ENCODE measurements around the gene PCID2.

DNA sequence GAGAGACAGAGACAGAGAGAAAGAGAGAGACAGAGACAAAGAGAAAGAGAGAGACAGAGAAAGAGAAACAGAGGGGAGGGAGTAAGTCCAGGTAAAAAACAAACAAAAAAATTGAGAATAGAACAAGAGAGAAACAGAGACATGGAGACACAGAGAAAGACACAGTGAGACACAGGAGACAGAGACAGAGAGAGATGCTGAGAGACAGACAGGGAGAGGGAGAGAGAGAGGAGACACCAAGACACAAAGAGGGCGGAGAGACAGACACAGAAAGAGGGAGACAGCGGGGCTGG, 55.8 kb downstream of the PCID2 start:
- no peak for TF ChIP-seq CTBP1 (IDR thresholded peaks at IDR 0.05; ENCODE audit: borderline replicate concordance)
- TF ChIP-seq FOXM1 (IDR thresholded peaks at IDR 0.05; ENCODE audit: borderline replicate concordance) = no peak
- no peak for TF ChIP-seq ELF4 (IDR thresholded peaks at IDR 0.05)
- no peak for TF ChIP-seq BHLHE40 (IDR thresholded peaks at IDR 0.05; ENCODE audit: borderline replicate concordance)
- no peak for TF ChIP-seq NFRKB (IDR thresholded peaks at IDR 0.05)

Data from HEK293T (cell line).